SH-SY5Y (cell line): Measurements from ENCODE around the gene IGF1R.

Experiments
- GATA2 ChIP-seq: IDR thresholded peaks from 2 replicates; pipeline ENCODE4 v1.6.1; 2011; ENCODE audit warnings: mild to moderate bottlenecking, low read depth, low read length
- GATA3 ChIP-seq: IDR thresholded peaks from 2 replicates; pipeline ENCODE4 v1.6.1; 2011; ENCODE audit warnings: low read depth, mild to moderate bottlenecking, low read length, moderate library complexity

- no peak for TF ChIP-seq GATA2
- no peak for TF ChIP-seq GATA3
These were observed 14.7 kb downstream of the IGF1R start for GRCh38 chr15:98663045-98663444.
